ENCODE data around the gene FOXRED2.

FOXRED2 gene

DNA sequence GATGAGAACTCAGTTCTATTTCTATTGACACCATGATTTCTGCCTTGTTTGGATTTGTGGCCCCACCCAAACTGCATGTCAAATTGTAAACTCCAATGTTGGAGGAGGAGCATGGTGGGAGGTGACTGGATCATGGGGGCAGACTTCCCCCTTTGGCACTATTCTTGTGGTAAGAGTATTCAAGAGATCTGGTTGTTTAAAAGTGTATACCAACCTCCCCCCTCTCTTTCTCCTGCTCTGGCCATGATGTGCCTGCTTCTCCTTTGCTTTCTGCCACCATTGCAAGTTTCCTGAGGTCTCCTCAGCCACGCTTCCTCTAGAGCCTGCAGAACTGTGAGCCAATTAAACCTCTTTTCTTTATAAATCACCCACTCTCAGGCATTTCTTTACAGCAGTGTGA lies 7.9 kb upstream of the FOXRED2 start:
- DNase-seq, result no peak

DNA sequence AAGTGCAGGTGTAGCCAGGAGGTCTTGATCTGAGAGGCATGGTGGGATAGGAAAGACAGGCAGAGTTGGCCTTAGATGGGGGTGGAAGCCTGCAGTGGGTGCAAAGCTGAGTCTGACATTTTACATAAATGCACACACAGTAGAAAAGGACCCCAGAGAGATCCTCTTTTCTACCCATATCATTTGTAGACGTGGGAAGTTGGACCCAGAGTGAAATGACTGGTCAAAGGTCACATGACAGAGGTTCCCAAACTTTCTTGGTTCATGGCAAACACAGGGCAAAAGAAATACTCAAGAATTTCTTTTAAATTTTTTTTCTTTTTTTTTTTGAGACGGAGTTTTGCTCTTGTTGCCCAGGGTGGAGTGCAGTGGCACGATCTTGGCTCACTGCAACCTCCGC lies 6.2 kb upstream of the FOXRED2 start:
- no peak for DNase-seq

DNA sequence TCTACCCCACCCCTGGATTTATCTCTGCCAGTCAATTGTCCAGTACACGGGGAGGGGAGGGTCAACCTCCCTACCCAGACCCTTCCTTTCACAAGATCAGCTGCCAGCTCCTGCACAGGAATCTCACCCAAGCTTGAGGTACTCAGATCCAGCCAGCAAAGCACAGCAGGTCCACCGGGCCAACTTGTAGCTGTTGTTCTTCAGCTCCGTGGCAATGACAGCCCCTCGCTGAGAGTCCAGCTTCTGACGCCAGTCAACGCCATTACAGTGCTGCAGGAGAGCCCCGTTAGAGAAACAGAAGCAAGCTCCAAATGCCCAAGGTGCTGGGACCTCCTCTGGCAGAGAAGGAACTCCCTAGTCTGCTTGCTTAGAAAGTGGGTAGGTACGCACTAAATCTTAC lies 5.5 kb upstream of the FOXRED2 start:
- no peak for DNase-seq

DNA sequence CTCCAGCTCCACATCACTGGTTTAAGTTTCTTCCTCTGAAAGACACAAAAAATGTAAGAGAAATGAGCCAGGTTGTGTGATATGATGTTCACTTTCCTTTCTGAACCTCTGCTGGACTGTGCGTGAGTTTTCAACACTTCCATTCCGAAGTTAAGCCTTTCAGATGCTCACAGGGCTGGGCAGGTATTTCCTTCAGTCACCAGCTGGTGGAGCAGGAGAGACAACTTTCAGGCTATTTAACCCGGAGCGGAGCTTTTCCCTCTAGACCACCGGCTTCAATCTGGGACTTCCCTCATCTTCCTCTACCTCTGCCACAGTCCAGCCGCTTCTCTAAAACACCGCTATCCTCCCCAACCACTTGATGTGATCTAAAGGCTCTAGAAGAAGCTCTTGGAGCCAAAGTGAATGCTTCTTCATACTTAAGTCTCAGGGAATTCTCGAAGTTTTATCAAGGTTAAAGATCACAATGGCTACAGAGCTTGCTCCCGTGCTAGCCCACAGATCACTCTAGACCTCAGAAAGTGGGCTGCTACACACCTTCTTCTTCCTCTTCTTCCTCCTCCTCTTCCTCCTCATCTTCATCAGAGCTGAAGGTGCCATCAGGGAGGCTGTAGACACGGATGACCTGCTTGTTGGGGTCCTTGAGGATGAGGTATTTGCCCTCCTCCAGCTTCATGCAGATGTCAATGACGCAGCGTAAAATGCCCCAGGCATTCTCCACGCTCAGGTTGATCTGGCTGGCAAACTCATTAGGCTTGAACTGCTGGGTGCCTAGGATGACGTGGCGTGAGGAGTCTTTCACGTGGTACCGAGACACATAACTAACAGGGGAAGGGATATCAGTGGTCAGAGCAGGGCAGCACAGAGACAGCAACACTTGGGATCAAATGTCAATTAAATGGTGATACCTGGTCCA lies 4.4 kb upstream of the FOXRED2 start:
- DNase-seq, result peak; percentile 17

DNA sequence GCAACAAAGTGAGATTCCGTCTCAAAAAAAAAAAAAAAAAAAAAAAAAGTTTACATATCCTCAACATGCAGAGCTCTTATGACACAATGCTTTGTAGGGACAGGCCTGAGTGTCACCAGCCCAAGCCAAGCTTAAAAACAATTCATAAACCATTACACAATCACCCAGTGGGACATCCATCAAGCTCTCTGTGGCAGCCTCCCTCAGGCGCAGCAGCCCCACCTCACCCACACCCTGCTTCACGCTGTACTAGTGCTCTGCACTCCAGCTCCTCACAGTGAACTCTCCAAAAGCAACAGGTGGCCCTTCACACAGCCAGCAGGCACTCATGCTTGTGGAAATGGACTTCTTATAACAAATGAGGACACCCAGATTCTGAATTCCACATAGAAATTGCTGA lies 3.5 kb upstream of the FOXRED2 start:
- no peak for DNase-seq

DNA sequence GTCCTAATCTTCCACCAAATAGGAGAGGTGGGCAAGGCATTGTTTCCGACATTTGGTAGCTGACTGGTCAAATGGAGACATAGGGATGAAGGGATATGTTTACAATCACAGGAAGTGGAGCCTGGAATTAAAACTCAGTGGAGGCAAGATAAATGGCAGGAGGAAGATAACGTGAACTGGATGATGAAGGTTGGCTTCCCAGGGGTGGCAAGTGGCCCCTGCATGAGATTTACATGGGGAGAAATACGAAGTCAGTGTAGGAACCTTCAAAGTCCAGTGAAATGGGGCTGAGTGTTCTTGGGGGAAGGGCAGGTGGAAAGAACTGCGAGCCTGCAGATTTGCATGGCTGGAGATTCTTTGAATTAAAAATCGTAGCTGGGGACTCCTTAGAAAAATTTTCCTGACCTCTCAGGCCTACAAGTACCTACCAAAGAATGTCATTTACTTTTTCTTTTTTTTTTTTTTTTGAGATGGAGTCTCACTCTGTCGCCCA lies 724 bp upstream of the FOXRED2 start:
- DNase-seq, result no peak

DNA sequence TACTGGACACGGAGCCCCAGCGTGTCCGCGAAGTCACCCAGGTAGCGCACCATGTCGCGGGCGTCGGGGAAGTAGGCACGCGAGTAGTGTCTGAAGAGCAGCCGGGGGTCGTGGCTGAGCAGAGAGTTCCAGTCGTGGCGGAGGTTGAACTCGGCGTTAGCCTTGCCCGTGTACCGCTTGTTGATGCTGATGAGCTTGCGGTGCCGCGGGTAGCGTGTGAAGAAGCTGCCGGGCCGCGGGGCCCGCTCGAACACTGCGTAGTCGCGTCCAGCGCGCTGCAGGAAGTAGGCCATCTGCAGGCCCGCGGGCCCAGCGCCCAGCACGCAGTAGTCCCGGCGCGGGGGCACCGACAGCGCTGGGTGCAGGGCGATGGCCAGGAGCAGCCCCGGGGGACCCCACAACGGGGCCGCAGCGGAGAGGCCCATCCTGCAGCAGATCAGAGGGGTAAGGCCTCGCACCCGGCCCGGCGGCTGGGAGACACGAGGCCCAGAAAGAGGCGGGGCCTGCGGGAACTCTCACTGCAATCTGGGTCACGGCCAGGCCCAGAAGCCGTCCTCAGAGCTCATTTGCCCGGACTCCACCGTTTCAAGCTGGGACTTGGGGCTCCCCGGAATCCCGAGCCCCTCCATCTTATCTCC lies 723 bp downstream of the FOXRED2 start:
- DNase-seq, result no peak

DNA sequence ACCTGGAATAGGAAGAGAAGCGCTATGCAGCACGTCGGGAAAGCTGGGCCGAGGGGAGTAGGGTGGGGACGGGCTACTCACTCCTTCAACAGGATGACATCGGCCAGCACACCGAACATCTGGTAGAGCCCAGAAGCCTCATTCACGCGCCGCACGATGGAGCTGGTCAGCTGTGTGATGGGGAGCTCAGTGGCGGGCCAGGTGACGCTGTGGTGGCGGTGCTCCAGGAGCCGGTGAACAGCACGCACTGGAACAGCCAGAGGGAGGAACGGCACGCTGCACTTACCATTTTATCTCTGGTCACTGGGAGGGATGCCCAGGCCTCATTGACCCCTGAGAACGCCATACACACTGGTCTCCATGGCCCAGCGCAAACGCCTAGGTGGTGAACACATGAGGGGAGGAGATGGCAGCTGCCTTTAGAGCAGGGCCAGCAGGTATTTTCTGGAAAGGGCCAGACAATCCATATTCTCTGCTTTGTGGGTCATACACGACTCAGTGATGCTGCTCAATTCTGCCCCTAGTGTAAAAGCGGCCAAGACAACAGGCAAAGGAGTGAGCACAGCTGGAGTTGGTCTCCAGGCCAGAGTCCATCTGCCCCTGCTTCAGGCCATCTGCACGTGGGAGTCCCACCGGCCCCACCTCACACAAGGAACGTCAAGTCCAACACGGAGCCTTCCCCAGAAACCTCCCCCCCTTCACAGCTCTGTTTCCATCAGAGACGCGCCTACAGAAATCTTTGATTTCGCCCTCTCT lies 8.8 kb downstream of the FOXRED2 start:
- no peak for DNase-seq

DNA sequence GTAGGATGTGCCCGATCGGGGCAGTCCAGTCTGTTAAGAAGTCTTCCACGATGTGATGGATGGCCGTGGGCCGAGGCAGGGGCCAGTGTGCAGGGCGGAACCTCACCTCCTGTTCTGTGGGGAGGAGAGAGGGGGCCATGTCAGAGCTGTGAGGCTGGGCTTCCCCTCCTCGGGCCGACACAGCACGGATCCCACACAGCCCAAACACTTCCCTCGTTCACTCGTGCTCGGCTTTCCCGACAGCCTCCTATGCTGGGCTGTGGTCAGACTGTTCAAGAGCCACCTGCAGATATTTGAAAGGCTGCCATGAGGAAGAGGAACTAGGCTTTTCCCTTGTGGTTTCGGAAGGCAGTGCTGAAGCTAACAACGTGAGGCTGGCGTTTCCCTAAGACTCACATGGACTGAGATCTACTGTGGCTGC lies 13.1 kb downstream of the FOXRED2 start:
- no peak for DNase-seq

DNA sequence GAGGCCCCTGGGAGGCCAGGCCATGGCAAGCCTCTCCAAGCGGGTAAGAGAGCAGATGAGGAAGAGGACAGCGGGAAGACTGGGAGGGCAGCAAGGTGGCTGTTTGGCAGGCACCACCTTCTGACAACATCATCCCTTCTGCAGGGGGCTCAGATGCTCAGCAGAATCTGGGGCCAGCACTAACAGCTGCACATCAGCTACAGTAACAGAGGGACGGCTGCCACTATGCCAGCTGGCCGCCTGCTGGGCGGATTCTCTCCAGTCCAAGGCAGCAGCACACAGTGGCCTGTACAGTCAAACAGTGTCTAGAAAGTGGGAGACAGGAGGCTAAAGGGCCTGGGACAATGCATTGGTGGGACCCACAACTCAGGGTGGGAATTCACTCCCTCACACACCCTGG lies 14.7 kb downstream of the FOXRED2 start:
- no peak for DNase-seq

DNA sequence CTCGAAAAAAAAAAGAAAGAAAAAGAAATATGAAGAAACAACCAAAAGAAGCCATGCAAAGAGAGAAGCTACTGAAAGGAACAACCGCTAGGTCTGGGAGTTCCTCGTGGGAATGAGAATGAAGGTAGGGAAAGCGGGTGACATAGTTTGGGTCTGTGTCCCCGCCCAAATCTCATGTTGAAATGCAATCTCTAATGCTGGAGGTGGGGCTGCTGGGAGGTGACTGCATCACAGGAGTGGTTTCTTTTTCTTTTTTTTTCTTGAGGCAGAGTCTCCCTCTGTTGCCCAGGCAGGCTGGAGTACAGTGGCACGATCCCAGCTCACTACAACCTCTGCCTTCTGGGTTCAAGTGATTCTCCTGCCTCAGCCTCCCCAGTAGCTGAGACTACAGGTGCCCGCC lies 15.7 kb downstream of the FOXRED2 start:
- DNase-seq, result no peak

DNA sequence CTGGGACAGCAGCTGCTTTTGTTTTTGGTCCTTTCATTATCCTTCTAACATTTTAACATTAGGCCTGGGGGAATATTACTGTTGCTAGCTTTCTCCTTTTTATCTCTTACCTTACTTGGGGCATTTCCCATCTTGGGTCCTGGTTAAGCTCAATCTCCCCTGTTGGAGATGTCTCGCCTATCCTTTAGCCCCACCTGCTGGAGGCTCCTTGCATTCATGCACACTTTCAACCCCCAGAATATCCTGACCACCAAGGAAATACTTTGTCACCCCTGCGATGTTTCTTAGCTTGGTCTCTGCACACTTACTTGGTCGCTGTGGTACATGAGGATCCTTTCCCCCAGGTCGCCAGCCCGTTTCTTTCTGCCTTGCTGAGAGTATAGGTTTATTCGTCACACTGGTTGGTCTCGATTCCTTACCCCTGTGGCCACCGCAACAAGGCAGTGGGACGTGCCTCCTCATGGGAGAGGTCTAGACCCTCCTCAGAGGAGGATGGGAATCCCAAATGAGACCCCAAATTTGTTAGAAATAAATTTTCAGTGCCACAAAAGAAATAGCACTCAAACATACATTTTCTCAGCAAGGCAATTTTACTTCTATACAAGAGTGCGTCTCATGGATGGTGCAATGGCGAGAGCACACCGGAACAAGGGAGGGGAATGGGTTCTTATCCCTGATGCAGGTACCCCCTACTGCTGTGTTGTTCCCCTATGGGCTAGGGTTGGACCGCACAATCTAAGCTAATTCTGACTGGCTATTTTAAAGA lies 20.0 kb downstream of the FOXRED2 start:
- DNase-seq, result no peak

DNA sequence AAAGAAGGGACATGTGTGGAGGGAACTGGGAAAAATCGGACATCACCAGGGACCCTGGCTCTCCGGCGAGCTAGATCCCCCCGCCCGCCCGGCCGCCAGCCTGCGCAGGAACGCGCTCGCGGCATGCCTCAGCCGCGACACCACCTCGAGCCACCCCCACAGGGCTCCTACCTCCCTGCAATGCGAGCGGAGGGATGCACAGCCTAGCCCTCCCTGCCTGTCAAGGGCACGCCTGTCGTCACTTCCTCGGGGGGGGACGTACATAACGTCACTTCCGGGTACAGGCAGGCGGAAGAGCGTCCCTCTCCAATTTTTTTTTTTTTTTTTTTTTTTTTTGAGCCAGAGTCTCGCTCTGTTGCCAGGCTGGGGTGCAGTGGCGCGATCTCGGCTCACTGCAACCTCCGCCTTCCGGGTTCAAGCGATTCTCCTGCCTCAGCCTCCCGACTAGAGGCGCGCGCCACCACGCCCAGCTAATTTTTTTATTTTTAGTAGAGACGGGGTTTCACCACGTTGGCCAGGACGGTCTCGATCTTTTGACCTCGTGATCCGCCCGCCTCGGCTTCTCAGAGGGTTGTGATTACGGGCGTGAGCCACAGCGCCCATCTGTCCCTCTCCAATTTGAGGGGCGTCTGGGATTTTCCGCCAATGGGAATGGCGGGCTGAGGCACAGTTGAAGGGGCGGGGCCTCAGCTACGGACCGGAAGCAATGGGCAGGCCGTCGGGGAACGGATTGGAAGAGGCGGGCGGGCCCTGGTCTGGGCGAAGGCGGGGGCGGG lies 25.3 kb downstream of the FOXRED2 start, which contains the start of gene TXN2:
TSS of gene TXN2 (minus strand) at position 248 of the 776 bp plus-strand sequence. CDS start 803 bp downstream, outside the sequence.
- peak; percentile 88 for DNase-seq

DNA sequence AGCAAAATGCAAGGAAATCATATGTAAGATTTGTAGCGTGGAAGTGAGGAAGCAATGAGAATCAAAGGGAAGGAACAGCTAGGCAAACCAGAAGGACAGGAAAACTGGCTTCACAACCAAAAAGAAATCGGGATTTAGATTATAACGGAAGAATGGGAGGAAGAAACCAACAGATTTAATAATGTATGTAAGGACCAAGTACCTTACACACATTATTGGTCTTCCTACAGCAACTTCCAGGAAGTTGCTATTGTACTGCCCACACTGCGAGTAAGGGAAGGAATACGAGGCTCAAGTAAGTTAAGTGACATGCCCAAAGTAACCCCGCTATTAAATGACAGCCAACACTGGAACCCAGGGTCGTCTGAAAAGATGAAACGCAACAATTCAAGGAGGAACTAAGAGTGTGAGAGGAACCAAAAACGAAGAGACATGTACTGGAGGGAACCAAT lies 25.9 kb downstream of the FOXRED2 start:
- DNase-seq, result no peak

DNA sequence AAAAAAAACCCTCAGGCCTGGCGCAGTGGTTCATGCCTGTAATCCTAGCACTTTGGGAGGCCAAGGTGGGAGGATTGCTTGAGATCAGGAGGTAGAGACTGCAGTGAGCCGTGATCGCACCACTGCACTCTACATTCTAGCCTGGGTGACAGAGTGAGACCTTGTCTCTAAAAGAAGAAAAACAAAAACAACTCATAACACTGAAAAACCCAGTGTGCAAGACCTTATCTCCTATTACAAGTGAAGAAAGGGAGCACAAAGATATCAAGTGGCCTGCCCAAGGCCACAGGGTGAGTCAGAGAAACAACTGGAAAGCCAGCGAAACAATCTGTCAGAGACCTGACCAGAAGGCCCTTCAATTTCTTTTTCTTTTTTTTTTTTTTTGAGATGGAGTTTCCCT lies 27.9 kb downstream of the FOXRED2 start:
- no peak for DNase-seq

DNA sequence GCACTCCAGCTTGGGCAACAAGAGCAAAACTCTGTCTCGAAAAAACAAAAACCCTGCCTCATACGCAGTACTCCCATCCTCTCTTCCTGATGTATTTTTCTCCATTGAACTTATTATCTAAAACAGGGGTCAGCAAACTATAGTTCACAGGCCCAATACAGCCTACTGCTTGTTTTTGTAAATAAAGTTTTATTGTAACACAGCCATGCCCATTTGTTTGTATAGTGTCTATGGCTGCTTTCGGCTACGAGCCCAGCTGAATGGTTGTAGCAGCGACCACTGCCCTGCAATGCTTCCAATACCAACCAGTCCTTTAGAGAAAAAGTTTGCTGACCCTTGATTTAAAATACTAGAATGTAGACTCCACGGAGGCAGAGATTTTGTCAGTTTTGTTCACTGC lies 31.5 kb downstream of the FOXRED2 start:
- DNase-seq, result no peak

DNA sequence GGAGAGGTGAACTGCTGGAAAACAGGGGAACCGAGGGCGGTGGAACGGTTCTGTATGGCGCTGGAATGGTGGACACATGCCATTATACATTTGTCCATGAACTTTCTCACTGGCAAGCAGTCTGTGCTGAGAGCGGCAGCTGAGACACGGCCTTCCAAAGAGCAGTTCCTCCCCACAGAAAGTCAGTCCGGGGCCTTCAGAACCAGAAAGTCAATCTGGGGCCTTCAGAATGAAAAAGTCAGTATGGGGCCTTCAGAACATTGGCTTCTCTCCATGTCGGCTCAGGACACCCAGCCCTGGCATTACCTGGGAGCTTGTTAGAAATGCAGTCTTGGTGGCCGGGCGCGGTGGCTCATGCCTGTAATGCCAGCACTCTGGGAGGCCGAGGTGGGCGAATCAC lies 34.2 kb downstream of the FOXRED2 start:
- no peak for DNase-seq

DNA sequence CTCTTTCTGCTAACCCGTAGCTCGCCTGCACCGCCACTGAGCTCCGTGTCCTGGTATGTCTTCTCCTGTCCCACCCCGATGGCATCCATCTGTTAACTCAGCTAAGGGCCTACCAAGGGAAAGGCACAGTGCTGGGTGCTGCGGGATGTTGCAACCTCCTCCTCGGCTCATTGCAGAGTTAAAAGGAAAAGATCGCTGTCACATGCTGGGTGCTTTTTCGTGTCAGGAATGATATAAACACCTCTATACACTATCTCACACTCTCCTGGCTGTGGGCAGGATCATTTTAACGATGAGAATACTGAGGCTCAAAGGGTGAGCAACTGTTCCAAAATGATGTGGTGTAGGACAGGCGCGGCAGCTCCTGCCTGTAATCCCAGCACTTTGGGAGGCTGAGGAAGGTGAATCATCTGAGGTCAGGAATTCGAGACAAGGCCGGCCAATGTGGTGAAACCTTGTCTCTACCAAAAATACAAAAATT lies 35.5 kb downstream of the FOXRED2 start:
- DNase-seq, result no peak

DNA sequence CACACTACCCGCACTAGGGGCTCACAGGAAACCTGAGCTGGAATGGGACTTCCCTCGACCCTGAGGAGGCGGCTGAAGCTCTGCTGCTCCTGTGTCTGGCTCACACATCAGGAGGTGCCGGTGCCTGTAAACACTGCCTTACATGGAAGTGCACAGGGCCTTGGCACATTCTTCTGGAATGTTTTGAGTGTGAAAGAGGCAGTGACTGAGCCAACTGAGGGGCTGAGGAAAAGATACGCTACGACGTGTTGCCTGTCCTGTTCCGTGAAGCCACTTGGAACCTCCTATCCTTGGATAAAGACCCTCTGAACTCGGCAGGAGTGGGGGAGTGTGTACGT lies 35.9 kb downstream of the FOXRED2 start:
- no peak for DNase-seq

DNA sequence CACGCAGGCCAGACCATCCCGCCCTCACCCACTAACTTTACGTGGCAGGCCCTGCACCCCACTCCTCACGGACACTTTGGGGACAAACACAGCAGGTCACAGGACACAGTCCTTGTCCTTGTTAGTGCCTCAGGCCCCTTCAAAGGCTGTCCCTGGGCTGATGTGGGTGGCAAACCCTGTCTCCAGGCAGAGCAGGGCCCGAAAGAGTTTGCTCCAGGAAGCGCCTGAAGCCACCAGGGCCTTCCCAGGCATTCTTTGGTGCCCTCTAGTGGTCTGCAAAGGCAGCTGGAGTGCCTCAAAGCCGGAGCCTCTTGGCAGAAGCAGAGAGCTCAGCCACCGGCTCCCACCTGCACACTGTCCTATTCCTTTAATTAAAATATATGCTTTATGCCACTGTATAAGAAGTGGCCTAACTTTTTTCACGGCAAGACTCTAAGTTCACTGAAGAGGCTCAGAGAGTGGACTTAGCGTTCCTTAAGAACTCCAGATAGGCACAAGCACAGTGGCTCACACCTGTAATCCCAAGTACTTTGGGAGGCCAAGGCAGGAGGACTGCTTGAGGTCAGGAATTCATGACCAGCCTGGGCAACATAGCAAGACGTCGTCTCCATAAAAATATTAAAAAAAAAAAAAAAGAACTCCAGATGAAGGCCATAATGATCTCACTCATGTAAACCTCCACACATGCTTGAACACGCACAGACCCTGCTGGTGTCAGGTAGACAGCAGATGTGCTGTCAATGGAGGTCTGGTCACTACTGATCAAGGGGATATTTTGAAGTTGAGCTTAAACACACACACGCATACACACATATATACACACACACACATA lies 36.5 kb downstream of the FOXRED2 start:
- peak; percentile 55 for DNase-seq

Measured in SHP77 treated with DMSO at 0.1 percent for 48 hours (cell line).